HL-60 (cell line): ENCODE data around the gene GABRB1.

ENCODE experiments used
- CTCF ChIP-seq: IDR thresholded peaks from one replicate; pipeline ENCODE4 v1.5.1; 2011; ENCODE audit warnings: low read length, control low read depth, inconsistent platforms; ENCODE audit not compliant: insufficient read depth
- GABPA ChIP-seq: IDR thresholded peaks from 2 replicates; pipeline ENCODE4 v1.6.1; 2012; ENCODE audit warnings: low read depth
- POLR2AphosphoS5 ChIP-seq: IDR thresholded peaks from 2 replicates; pipeline ENCODE4 v1.6.1; 2012; ENCODE audit warnings: low read depth
- TF ChIP-seq, protein P1 (sequence below): IDR thresholded peaks from 2 replicates; pipeline ENCODE4 v1.6.1; 2012; ENCODE audit warnings: low read depth; ENCODE audit not compliant: insufficient replicate concordance

- TF ChIP-seq CTCF (no peak), POLR2AphosphoS5 (no peak), GABPA (no peak)
- TF ChIP-seq, protein P1, sequence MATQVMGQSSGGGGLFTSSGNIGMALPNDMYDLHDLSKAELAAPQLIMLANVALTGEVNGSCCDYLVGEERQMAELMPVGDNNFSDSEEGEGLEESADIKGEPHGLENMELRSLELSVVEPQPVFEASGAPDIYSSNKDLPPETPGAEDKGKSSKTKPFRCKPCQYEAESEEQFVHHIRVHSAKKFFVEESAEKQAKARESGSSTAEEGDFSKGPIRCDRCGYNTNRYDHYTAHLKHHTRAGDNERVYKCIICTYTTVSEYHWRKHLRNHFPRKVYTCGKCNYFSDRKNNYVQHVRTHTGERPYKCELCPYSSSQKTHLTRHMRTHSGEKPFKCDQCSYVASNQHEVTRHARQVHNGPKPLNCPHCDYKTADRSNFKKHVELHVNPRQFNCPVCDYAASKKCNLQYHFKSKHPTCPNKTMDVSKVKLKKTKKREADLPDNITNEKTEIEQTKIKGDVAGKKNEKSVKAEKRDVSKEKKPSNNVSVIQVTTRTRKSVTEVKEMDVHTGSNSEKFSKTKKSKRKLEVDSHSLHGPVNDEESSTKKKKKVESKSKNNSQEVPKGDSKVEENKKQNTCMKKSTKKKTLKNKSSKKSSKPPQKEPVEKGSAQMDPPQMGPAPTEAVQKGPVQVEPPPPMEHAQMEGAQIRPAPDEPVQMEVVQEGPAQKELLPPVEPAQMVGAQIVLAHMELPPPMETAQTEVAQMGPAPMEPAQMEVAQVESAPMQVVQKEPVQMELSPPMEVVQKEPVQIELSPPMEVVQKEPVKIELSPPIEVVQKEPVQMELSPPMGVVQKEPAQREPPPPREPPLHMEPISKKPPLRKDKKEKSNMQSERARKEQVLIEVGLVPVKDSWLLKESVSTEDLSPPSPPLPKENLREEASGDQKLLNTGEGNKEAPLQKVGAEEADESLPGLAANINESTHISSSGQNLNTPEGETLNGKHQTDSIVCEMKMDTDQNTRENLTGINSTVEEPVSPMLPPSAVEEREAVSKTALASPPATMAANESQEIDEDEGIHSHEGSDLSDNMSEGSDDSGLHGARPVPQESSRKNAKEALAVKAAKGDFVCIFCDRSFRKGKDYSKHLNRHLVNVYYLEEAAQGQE: no peak
Observed at GRCh38 chr4:46999566-46999965, 31.8 kb upstream of the GABRB1 start.
